HG02571 (cell line): ENCODE measurements around the gene KREMEN1.
"Not testable (repeated sequence)": the region's sequence is repeated elsewhere in the genome, so short reads cannot be mapped to it uniquely, and the experiment has no call there.

Experiments used
- ATAC-seq: cut with Tn5 transposase; IDR thresholded peaks from one replicate; pipeline ENCODE4 v1.9.1; 2021; ENCODE audit warnings: mild to moderate bottlenecking, moderate library complexity; ENCODE audit not compliant: unreplicated experiment

KREMEN1 gene

DNA sequence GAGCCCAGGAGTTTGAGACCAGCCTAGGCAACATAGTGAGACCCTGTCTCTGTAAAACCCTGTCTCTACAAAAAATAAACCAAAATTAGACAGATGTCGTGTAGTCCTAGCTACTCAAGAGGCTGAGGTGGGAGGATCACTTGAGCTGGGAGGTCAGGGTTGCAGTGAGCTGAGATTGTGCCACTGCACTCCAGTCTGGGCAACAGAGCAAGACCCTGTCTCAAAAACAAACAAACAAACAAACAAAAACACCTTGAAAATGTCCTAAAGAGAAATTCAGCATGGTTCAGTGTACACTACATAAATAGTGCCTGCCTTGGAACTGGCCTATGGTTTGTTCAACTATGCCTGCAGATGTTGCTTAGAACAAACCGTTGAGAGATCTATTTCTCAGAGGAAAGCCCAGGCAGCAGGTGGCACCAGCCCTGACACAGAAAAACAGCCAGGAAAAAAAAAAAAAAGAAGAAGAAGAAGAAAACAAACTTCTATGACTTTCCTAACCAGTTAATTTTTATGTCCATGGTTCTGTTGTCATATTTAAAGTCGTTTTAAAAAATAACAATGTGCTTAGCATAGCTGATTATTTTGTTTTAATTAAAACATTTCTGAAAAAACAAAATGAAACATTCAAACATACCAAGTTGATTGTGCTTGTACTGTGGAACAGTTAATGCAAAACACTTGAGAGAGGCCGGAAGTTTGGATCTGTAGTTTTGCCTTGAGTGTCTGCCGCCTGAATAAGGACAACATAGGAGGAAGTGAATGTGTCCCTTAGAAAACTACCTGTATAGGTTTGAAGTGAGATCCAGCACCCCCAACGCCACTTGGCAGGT lies 5.4 kb downstream of the KREMEN1 start:
- ATAC-seq, result no peak

DNA sequence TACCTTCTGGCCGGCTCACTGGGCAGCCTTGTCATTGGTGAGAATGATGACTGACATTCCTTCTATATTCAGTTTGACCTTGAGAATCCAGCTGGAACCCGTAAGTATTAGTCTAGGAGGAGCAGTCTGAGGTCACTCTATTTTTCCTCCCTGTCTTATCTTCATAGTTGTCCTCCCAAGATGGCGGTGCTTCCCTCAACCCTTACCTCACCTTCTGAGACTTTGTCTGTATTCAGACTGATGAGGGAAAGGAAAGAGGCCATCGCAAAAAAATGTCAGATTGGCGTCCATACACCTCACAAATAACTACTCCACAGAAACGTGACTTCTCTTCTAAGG lies 6.0 kb downstream of the KREMEN1 start:
- no peak for ATAC-seq

DNA sequence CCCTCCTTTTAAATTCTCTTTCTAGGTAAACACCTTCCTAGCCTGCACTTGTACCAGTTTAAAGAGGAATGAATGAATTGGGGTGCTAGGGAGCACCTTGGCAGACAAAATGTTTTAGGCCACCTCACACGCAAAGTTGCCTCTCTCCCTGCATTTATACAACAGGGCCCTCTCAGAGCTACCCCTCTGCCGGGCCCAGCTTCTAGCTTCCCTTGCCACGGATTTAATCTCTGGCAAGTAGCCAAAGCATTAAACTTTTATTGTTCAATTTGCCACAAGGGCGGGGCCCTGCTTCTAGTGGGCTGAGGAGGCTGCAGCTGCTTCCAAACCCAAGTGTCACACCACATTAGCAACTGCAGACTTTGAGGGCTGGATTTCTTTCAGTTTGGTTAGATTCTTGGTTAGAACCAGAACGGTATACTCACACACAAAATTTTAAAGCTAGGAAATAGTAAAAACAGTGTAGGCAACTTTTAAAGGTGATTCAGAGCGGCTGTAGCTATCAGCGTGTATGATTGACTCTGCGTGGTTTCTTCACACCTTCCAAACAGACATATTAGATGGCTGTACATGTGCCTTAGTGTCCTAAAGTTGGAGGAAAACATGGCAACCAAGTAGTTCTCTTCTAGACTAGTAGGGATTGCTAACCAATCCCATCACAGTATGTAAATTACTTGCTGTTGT lies 6.5 kb downstream of the KREMEN1 start:
- ATAC-seq, result no peak

DNA sequence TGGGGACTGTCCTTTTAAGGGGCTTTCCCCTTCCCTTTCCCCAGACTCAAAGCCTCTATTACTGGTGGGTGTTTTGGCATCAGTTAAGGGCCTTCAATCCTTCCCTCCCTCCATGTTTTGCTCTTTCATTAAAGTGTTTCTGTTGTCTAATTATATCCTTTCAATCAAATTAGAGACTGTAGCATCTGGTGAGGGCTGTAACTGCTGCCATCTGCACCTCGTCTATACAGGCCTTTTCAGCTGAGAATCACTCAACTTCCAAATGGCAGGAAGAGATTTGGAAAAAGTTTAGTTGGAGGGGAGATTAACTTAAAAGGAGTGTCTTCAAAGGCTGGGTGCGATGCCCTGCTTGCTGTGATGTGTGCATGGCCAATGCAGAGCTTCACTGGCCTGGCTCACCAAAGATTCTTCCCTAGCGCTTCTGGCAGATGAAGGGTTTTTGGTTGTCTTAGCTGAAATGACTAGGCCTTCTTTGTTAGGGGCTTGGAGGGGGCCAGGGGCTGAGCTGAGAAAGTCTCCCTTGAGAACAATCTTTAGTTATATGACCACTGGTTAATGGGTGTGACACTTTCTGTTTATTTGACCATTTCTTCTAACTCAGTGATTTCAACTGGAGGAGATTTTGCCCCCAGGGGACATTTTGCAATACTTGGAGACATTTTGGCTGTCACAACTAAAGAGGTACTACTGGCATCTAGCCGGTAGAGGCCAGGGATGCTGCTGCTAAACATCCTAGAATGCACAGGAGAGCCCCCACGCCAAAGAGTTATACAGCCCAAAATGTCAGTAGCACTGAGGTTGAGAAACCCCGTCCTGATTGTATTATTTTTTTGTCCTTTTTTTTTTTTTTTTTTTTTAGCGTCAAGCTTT lies 7.5 kb downstream of the KREMEN1 start:
- no peak for ATAC-seq

DNA sequence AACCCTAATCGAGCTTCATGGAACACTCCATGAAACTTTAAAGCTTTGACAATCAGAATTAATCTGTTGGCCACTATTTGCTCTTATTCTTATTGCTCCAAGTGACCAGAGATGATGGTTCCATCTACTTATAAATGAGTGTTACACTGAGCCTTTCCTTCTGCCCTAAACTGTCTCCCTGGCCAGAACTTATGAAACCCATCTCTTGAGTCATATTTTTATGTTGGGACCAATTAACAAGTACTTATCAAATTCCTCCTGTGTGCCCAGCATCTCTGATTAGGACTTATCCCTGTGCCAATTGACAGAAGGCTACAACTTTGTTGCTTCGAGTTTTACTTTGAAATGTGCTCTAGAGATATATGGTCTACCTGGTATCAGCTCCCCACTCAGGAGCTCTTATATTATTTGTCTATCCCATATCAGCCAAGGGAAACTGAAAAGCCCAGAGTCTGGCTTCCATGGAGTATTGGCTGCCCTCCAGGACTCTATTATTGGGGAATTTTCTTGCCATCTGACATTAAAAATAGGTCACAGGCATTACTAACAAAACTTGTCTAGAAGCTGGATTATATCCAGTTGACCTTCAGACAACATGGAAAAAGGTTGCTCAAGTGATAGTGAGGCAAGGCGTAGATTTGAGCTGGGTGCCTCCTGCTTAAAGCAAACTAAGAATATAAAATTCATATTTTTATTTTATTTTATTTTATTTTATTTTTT lies 8.8 kb downstream of the KREMEN1 start:
- ATAC-seq, result no peak

DNA sequence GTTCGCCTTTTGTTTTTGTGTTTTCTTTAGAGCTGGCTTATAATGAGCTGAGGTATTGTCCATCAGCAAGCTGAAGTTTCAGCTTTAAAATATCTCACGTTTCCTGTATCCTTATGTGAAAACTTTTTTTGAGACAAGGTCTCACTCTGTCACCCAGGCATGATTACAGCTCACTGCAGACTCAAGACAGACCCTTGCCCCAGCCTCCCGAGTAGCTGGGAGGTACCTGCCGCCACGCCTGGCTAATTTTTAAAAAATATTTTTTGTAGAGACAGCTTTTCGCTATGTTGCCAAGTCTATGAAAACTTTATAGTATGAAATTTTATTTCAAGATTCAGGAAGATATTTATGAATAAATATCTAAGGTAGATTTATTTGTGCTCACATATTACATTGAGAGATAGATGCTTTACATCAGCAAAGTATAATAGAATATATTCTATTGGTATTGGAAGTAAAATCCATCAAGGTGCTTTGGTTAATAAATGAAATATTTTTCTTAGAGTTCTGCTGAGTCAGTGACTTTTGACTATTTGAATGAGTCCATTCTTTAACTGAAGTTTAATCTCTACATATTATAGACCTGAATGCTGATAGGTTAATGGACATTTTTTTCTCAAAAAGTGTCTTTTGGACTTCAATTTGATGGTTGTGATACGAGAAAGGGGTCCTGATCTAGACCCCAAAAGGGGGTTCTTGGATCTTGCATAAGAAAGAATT lies 10.2 kb downstream of the KREMEN1 start:
- no peak for ATAC-seq

DNA sequence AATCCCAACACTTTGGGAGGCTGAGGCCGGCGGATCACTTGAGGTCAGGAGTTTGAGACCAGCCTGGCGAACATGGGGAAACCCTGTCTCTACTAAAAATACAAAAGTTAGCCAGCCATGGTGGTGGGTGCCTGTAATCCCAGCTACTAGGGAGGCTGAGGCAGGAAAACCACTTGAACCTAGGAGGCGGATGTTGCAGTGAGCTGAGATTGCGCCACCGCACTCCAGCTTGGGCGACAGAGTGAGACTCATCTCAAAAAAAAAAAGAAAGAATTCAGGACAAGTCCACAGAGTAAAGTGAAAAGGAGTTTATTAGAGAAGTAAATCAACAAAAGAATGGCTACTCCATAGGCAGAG lies 10.7 kb downstream of the KREMEN1 start:
- not testable (repeated sequence) for ATAC-seq

DNA sequence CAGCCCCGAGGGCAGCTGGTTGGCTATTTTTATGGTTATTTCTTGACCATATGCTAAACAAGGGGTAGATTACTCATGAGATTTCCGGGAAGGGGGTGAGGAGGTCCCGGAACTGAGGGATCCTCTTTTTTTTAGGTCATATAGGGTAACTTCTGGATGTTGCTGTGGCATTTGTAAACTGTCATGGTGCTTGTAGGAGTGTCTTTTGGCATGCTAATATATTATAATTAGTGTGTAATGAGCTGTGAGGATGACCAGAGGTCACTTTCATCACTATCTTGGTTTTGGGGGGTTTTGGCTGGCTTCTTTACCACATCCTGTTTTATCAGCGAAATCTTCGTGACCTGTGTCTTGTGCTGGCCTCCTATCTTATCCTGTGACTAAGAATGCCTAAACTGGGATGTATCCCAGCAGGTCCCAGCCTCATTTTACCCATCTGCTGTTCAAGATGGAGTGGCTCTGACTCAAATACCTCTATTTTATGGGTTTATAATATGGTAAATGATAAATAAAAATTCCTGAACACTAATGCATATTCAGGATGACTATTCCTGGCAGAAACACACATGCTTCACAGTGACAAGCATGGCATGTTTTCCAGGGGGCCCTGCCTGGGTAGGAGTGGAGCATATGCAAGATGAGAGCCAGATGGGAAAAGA lies 11.2 kb downstream of the KREMEN1 start:
- ATAC-seq, result no peak

DNA sequence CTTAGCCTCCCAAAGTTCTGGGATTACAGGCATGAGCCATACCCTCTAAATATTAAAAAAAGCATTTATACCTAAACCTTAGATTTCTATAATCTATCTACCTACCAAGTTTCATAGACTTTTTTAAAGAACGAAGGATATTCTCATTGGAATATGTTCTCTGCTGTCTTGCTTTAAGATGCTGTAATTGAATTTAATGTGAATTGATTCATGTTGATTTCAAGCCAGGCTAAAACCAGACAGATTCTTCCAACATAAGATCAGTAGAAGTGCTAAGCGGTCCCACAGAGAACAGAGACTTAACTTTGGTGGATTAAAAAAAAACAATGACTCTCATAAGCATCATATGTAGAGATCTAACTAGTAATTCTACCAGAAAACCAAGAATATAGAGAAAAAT lies 14.2 kb downstream of the KREMEN1 start:
- no peak for ATAC-seq

DNA sequence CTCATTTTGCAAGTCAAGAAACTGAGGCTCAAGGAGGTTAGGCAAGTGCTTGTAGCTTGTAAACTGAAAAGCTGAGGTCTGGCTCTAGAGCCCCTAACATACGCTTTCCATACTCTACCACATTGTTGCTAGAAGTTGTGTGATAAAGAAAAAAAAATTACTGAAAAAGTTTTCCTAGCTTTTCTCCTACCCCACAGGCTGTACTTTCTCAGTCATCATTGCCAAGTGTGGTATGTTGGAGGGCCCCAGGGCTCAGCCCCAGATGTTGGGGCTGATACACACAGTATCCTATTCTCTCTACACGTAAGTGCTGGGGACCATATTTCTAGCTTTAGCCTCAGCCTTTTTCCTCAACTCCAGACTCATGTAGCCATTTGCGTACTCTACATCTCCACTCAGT lies 16.0 kb downstream of the KREMEN1 start:
- no peak for ATAC-seq

DNA sequence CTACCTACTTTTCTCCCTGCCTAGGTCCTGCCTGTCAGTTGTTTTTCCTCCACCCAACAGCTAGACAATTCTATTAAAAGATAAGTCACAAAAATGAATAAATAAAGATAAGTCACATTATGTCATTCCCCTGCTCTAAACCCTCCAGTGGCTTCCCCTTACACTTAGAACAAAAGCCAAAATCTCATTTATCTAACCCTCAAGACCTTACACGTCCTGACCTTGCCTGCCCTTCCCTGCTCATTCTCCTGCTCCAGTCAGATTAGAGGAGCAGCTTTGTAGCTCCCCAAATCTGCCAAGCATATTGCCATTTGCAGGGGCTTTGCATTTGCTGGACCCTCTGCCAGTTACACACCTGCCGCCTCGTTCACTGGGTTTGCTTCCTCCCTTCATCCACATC lies 16.7 kb downstream of the KREMEN1 start:
- ATAC-seq, result no peak

DNA sequence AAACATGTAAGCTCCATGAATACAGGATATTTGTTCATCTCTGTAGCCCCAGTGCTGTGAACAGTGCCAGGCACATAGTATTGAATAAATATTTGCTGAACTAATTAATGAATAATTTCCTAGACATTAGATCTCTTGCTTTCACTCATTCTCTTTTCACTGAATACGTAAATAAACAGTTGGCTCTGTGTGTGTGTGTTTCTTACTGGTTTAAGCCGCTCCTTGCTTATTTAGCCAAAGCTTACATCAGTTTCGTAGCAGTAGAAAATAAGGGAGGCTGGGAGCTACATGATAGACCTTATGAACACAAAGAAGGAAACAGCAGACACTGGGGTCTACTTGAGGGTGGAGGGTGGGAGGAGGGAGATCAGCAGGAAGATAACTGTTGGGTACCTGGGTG lies 17.2 kb downstream of the KREMEN1 start:
- ATAC-seq, result no peak

DNA sequence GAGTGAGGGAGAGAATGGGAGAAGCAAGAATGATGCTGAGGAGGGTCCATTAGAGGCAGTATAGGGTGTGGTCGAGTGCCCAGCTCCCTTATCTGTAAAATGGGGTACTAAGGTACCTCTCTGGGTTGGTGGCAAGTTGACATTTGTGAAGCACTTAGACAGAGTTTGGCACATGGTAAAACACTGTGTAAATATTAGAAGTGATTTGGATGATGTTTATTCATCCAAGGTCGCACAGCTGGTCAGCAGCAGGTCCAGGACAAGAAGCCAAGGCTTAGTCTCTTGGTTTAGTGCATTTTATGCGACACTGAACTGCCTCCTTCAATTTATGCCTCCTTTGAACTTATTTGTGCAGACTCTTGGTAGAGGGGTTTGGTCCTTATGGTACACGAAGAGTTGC lies 19.4 kb downstream of the KREMEN1 start:
- ATAC-seq, result no peak

DNA sequence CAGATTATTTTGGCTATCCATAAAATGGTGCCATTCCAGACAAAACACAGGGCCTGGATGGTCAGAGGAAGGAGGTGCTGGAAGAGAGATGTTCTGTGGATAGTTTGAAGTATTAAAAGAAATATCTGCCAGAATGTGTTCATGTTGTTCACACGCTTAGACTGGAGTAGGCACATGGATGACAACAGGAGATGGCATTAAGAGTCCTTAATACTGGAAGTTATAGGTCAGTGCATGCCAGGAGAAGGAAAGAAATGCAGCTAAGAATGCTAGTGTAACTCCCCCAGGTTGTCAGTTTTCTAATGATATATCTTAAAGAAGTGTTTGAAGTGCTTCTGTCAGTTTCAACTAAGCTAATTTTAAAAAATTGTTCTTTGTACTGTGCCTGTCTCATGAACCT lies 20.2 kb downstream of the KREMEN1 start:
- no peak for ATAC-seq

DNA sequence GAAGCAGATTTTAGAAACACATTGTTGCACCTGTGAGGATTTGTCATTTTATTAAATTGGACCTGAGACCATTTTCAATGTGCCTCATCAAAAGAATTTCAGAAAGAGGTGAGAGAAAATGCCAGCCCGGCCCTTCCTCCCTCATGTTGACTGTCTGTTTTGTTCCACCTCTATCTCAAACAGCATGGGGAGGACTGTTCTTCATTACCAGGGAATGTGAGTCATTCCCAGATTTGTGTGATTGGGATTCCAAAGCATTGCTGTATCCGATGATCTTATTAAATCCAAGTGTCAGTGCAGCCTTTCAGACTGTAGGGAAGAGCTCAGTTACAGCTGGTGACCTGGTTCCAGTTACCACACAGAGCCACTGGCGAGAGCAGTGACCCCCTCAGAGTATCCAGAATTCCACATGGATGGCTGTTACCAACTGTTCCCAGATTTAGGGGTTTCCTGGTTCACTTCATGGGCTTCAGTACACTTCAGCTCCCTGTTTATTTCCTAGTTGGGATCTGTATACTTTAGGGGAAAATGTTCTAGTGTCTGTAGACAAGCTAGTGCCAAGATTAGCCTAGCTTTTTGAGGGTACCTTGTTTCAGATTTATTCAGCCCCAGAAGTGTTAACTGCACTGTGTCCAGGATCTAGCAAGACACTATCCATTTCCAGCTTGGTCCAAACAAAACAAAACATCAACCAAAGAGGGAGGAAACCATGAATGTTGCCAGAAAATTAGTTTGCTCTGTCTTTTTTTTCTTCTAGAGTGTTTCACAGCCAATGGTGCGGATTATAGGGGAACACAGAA lies 20.9 kb downstream of the KREMEN1 start:
- no peak for ATAC-seq

DNA sequence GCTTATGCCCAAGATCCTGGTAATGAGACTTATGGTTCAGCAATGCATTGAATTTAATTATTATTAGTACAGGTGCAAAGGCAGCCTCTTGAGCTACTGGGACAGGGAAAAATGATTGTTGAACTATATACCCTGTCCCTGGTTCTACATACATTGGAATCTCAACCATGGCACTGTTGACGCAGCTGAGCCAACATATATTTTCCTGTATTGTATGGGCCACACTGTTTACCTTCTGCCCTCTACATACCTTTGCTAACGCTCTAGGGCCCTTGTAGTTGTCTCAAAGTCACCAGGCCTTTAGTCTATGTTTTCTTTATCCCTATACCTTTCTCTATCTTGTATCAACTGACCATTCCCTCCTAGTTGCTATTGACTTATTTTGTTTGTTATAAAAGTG lies 22.6 kb downstream of the KREMEN1 start:
- no peak for ATAC-seq

DNA sequence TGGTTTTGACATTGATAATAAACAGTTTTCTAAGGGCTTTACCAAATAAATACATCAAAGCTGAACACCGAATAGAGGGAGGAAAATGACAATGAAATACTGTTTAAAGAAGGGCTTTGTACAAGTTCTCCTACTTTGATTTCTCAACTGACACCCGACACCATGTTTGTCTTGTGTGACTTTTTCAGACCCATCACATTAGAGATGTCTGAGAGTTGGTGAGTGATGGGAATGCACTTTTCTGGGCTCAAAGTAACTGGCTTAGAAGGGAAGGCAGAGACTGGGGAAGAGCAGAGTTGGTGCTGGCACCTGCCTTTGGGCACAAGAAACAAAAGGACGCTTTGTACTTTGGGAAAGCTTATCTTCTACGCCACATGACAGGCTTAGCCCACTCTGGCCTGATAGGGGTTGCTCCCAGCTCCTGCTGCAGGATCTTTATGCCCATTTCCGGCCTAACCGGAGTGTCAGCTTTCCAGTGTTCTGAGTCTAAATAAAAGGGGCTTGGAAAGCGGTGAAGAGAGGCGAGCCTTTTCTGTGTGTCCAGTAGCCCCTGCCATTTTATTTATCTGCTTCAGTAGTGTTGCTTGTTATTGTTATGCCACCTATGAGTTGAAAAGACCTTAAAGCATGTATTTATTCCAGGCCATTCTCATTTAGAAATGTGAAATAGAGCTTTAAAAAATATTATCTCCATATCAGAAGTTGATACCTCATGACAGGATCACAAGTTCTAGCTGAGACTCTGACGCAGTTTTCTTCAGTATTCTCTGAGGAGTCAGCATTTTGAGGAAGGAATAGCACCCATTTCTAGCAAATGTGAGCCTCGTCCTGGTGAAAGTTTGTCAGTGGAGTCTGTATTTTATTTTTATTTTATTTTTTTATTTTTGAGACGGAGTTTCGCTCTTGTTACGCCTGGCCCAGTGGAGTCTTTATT lies 24.2 kb downstream of the KREMEN1 start:
- no peak for ATAC-seq

DNA sequence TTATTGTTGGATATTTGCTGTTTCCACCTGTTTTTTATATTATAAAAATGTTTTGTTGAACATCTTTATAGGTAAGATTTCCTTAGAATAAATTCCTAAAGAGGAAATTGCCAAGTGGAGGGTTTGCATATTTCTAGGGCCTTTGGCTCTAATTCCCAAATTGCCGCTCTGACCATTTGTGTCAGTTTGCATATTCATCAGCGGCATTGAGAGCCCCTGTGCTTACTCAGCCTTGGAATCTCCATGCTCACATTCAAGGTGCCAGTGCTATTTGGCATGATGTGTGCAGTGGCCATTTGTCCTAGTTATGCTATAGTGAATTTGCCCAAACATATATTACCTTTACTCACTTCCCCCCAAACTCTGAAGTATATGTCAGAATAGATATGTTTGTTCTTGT lies 25.5 kb downstream of the KREMEN1 start:
- ATAC-seq, result no peak
